Sigmoid colon (tissue), 7 donors: ENCODE data around the gene THBD. TPM values are rescaled to one million over a fixed set of nuclear protein-coding genes. Genes with fewer than 3 reads are reported as not detected.

Experiments
- DNase-seq: peaks from one replicate; pipeline ENCODE4 v3.0.0-alpha.2; 2019
- H3K27ac ChIP-seq, 4 donors: fragments of 200-600 bp; sonication (generic); one replicate each; pipeline ENCODE4 v1.5.1; 2016 to 2019; ENCODE audit warnings: mild to moderate bottlenecking in 1 of 4
- H3K27me3 ChIP-seq, 3 donors: fragments of 200-600 bp; sonication (generic); one replicate each; pipeline ENCODE4 v1.5.1; 2019; ENCODE audit warnings: mild to moderate bottlenecking in 1 of 3
- H3K36me3 ChIP-seq, 4 donors: fragments of 200-600 bp; sonication (generic); one replicate each; pipeline ENCODE4 v1.5.1; 2016 to 2019
- H3K4me1 ChIP-seq, 4 donors: fragments of 200-600 bp; sonication (generic); one replicate each; pipeline ENCODE4 v1.5.1; 2017 to 2019
- H3K4me3 ChIP-seq, 4 donors: fragments of 200-600 bp; sonication (generic); one replicate each; pipeline ENCODE4 v1.5.1; 2017 to 2019; ENCODE audit warnings: mild to moderate bottlenecking in 2 of 4, moderate library complexity in 1 of 4
- H3K9me3 ChIP-seq, 4 donors: fragments of 200-600 bp in 3 of 4; sonication (generic) in 3 of 4; one replicate each; pipeline versions ENCODE4 v1.5.1 to v1.6.1; 2013 to 2019
- CTCF ChIP-seq, 4 experiments: fragments of 450-650 bp in 3 of 4; fragments of 200-600 bp in 1 of 4; IDR thresholded peaks; one replicate each; pipeline ENCODE4 v1.5.1; 2016 to 2019; ENCODE audit warnings: antibody characterized with exemption in 4 of 4, mild to moderate bottlenecking in 3 of 4, moderate library complexity in 2 of 4
- EP300 ChIP-seq, 4 donors: sonication (generic); formaldehyde crosslinking; IDR thresholded peaks; one replicate each; pipeline ENCODE4 v1.6.1; 2017; ENCODE audit warnings: antibody characterized with exemption in 4 of 4
- POLR2A ChIP-seq, 2 donors: fragments of 450-650 bp; IDR thresholded peaks; one replicate each; pipeline ENCODE4 v1.6.1; 2016; ENCODE audit warnings: antibody characterized with exemption in 2 of 2, mild to moderate bottlenecking in 2 of 2, moderate library complexity in 2 of 2
- POLR2AphosphoS5 ChIP-seq, 4 donors: sonication (generic); formaldehyde crosslinking; IDR thresholded peaks; one replicate each; pipeline ENCODE4 v1.6.1; 2017; ENCODE audit warnings: antibody characterized with exemption in 4 of 4
- WGBS, 2 donors: extraction: QIAGEN DNeasy Blood & Tissue Kit; methylation state at CpG; one replicate each; pipeline ENCODE4 v1.1.7; 2013; 5-methylcytosine and 5-hydroxymethylcytosine counted together
- intact Hi-C: fragments of 100-400 bp; cut with DNase I; formaldehyde crosslinking; loops from one replicate; pipeline ENCODE4 v1.15.1; 2023
- polyA plus RNA-seq, 3 donors: library from polyadenylated mRNA; stranded (reverse); fragments of 200-250 nt; gene quantifications; one replicate each; pipeline ENCODE4 v1.2.3, GENCODE V29; 2013
- total RNA-seq, 4 donors: library from RNA; depleted of rRNA; stranded (reverse); fragments of >200 nt; gene quantifications; one replicate each; pipeline ENCODE4 v1.1.0, GENCODE V29; 2016
- donor health status: healthy with polysubstance abuse.
- donor health status: Bipolar disorder and iron deficiency.
- donor health status: healthy.

Gene THBD
- total and polyA plus RNA-seq, 7 donors = 1.8 to 26.6 (median 8.6) TPM

GRCh38 chr20:23082846-23083552, 33.5 kb upstream of the THBD start:
- peak in 2 of 4 donors; percentile 29 to 57 for TF ChIP-seq POLR2AphosphoS5 (IDR thresholded peaks at IDR 0.05)
- no peak for TF ChIP-seq CTCF (IDR thresholded peaks at IDR 0.05)
- no peak for TF ChIP-seq EP300 (IDR thresholded peaks at IDR 0.05)
- TF ChIP-seq POLR2A (IDR thresholded peaks at IDR 0.05) = no peak

GRCh38 chr20:23081263-23081819, 31.9 kb upstream of the THBD start:
- TF ChIP-seq EP300 (IDR thresholded peaks at IDR 0.05) (no peak), POLR2A (IDR thresholded peaks at IDR 0.05) (no peak), POLR2AphosphoS5 (IDR thresholded peaks at IDR 0.05) (no peak), CTCF (IDR thresholded peaks at IDR 0.05) (no peak)
- Histone ChIP-seq H3K9me3 (no peaks in the 10 kb centered on the region), H3K27ac (peak overlapping the region in 1 of 4 donors; percentile 18), H3K4me3 (no peak overlapping the region), H3K36me3 (no peaks in the 10 kb centered on the region), H3K27me3 (peaks cover 0 to 5% (median 0%) of the 10 kb centered on the region in 3 donors), H3K4me1 (peaks cover 0 to 4% (median 0%) of the 10 kb centered on the region in 4 donors)
- no peak for DNase-seq
- intact Hi-C loops = no loop called here
- WGBS, 2 donors = 41 to 71% methylated on average over 9 of the region's 9 CpGs

More at GRCh38 chr20:23082846-23083552, 33.5 kb upstream of the THBD start:
- peaks cover 0 to 8% (median 2%) of the 10 kb centered on the region in 4 donors for H3K4me1 ChIP-seq
- peak overlapping the region; percentile 62 to 84 (median 74) for H3K27ac ChIP-seq
- 57 to 71% methylated on average over 9 of the region's 9 CpGs for WGBS, 2 donors
- DNase-seq = no peak
- H3K4me3 ChIP-seq = peak overlapping the region in 3 of 4 donors; percentile 21 to 38 (median 33)
- intact Hi-C loops = no loop called here
- H3K27me3 ChIP-seq = peaks cover 0 to 5% (median 0%) of the 10 kb centered on the region in 3 donors
- no peaks in the 10 kb centered on the region for H3K36me3 ChIP-seq
- no peaks in the 10 kb centered on the region for H3K9me3 ChIP-seq

- H3K27ac ChIP-seq = no peak overlapping the region
- no peaks in the 10 kb centered on the region for H3K36me3 ChIP-seq
- no peaks in the 10 kb centered on the region for H3K9me3 ChIP-seq
Observed at GRCh38 chr20:23080521-23080920, 31.0 kb upstream of the THBD start.

GRCh38 chr20:23079926-23080325, 30.5 kb upstream of the THBD start:
- no peak for DNase-seq
- TF ChIP-seq POLR2A (IDR thresholded peaks at IDR 0.05) = no peak
- no peak for TF ChIP-seq EP300 (IDR thresholded peaks at IDR 0.05)
- TF ChIP-seq CTCF (IDR thresholded peaks at IDR 0.05) = no peak
- TF ChIP-seq POLR2AphosphoS5 (IDR thresholded peaks at IDR 0.05) = no peak
- intact Hi-C loops = no loop called here
- Histone ChIP-seq H3K4me1 (no peaks in the 10 kb centered on the region), H3K9me3 (no peaks in the 10 kb centered on the region), H3K4me3 (no peak overlapping the region), H3K36me3 (no peaks in the 10 kb centered on the region), H3K27ac (no peak overlapping the region), H3K27me3 (peaks cover 0 to 4% (median 0%) of the 10 kb centered on the region in 3 donors)
- 77 to 86% methylated on average over 2 of the region's 2 CpGs for WGBS, 2 donors

More at GRCh38 chr20:23080521-23080920, 31.0 kb upstream of the THBD start:
- no peak for TF ChIP-seq EP300 (IDR thresholded peaks at IDR 0.05)
- TF ChIP-seq POLR2AphosphoS5 (IDR thresholded peaks at IDR 0.05) = no peak
- TF ChIP-seq POLR2A (IDR thresholded peaks at IDR 0.05) = no peak
- no peak for TF ChIP-seq CTCF (IDR thresholded peaks at IDR 0.05)
- intact Hi-C loops = no loop called here
- Histone ChIP-seq H3K4me1 (no peaks in the 10 kb centered on the region), H3K4me3 (no peak overlapping the region), H3K27me3 (peaks cover 0 to 5% (median 0%) of the 10 kb centered on the region in 3 donors)
- WGBS, 2 donors = 88 to 90% methylated on average over 10 of the region's 10 CpGs
- no peak for DNase-seq
